NCI-H82 treated with DMSO at 0.1 percent for 48 hours (cell line): ENCODE data around the gene HHIPL1.

Experiments used
- DNase-seq: peaks from one replicate; lab custom pipeline; 2025; ENCODE audit not compliant: unreplicated experiment; lab: John Stamatoyannopoulos, UW

The HHIPL1 gene

DNA sequence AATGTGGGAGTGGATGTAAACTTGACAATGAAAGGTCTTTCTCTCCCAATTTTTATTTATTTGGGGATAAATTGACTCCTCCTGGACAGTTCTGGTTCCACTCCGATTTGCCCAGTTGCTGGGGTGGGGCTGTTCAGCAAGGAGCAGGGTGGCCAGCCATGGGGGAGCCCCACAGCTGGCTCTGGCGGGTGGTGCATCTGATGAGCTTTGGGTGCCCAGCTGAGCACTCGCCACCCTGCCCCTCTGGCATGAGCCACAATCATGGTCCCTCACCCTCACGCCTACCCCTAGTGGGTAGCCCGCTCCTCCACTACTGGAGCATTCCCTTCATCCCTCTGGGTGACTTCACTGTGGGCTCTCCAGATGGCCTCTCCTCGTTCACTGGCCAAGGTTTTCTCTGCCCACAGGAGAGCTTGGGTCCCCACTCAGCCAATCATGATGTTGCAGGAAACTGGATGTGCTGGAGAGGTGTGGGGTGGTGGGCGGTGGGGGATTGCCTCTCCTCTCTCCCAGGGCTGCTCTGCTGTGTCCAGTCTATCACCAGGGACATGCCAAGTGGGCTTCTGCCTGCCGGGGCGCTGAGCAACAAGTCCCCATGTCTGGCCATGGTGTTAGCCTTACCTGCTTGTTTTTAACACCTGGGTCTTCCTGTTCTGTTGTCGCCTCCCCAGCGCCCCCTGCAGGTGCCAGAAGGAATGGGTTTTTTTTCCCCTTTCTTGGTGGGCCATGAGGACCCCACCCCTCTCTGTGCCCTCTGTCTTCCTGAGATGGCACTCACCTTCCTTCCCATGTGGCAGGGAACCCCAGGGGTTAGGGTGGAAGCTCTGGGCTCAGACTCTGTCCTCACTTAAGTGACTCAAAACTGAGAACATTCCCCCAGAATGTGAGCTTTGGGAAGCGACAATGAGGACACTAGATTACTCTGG lies 42.6 kb downstream of the HHIPL1 start:
- DNase-seq: no peak

GRCh38 chr14:99688210-99688581 lies 43.3 kb downstream of the HHIPL1 start:
- DNase-seq: no peak

- no peak for DNase-seq
These were observed 43.7 kb downstream of the HHIPL1 start for GRCh38 chr14:99688629-99689028.

GRCh38 chr14:99689266-99690236 lies 44.6 kb downstream of the HHIPL1 start:
- no peak for DNase-seq

GRCh38 chr14:99690636-99691035 lies 45.7 kb downstream of the HHIPL1 start:
- DNase-seq: no peak

DNA sequence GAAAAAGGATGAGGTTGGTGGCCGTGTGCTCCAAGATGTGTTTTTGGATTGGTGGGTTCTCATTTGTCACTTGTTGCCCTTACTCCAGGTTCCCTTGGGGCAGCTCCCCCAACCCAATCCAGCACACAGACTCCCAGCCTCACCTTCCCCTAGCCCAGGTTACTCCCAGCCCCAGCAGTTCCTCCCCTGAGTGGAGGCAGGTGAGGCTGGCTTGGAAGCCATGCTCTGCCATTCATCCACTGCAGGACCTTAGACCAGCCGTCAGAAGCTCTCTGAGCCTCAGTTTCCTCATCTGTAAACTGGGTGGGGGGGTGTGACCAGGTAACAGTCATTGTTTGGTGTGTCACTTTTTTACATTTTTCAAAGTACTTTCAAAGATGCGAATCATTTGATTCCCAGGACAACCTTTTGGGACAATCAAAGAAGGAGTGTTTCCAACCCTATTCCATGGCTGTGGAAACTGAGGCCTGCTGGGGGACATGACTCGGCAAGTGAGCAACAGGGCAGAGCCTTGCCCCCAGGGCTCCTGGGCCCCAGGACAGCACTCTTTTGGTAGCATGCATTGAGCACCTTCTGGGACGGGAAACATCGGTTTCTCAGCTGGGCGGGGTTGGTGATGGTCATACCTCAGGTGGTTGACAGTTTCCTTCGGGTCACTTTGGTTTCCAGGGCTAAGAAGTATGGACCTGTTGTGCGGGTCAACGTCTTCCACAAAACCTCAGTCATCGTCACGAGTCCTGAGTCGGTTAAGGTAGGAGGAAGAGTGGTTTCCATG lies 46.4 kb downstream of the HHIPL1 start:
- DNase-seq: no peak

- DNase-seq: no peak
These were observed 49.0 kb downstream of the HHIPL1 start for GRCh38 chr14:99693918-99694317.

GRCh38 chr14:99696929-99697328 lies 52.0 kb downstream of the HHIPL1 start:
- no peak for DNase-seq

GRCh38 chr14:99698236-99698635 lies 53.3 kb downstream of the HHIPL1 start:
- no peak for DNase-seq

GRCh38 chr14:99698642-99699041 lies 53.7 kb downstream of the HHIPL1 start:
- no peak for DNase-seq

DNA sequence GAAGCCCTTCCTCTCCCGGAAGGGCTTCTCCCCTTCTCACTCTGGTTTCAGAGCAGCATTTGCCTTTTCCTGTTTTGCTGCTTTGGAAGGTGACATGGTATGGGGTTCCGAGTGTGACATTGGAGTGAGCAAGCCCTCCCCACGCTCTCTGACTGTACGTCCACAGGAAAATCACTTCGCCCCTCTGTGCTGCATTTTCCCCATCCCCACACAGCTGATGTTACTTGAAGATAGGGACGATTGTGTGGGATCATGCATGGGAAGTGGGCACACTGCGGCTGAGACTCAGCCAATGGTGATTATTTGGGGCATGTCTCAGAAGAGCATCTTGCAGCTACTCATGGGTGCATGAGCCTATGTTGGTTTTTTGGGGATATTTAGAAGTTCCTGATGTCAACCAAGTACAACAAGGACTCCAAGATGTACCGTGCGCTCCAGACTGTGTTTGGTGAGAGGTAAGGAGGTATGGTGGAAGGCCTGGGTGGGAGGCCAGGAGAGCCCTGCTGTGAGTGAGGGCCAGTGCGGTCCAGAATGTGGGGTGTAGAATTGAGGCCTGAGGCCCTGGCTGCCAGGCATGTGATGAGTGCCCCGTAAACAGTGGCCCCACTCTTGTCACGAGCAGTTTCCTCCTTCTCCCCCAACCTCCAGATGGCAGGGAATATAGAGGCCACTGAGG lies 54.3 kb downstream of the HHIPL1 start:
- no peak for DNase-seq

- DNase-seq: no peak
These were observed 54.9 kb downstream of the HHIPL1 start for GRCh38 chr14:99699861-99700260.

DNA sequence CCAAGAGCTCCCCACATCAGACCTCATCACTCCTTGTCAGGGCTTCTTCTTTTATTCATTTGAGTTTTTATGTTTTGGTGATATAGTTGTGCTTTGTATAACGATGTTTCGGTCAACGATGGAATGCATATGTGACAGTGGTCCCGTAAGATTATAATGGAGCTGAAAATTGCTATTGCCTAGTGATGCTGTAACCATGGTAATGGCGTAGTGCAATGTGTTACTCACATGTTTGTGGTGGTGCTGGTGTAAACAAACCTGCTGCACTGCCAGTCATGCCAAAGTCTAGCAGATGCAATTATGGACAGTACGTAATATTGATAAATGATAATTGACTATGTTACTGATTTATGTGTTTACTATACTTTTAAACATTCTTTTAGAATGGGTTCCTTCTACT lies 55.5 kb downstream of the HHIPL1 start:
- DNase-seq: no peak

- no peak for DNase-seq
These were observed 56.3 kb downstream of the HHIPL1 start for GRCh38 chr14:99701260-99701659.

GRCh38 chr14:99702115-99702514 lies 57.2 kb downstream of the HHIPL1 start:
- no peak for DNase-seq

DNA sequence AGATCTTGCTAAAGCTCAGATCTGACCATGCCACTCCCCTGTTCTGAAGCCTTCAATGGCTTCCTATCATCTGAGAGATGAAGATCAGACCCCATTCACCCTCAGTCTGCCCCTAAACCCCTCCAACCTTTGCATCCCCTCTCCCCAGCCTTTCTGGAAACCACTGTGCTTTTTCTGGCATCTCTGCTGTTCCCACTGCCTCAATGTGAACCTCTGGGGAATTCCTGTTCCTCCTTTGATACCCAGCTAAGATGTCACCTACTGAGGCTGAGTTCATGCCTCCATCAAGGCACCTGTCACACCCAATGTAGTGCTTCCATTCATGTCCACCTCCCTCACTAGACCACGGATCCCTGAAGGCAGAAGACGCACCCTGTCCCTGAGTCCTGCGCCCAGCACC lies 58.5 kb downstream of the HHIPL1 start:
- DNase-seq: no peak

DNA sequence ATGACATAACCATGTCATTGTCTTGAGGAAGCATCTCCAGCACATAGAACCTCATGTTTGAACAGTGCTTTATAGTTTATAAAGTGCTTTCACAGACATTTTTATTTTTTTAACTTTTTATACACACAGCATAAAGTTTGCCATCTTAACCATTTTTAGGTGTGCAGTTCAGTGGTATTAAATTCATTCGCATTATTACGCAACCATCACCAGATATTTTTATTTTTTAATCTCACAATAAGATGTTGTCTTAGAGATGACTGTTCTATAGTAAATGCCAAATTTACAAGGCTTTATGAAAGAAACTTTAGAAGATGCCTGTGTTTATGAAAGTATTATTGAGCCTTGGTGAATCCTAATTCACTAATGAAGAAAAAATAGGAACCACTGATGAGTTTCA lies 59.1 kb downstream of the HHIPL1 start:
- DNase-seq: no peak

- no peak for DNase-seq
These were observed 61.4 kb downstream of the HHIPL1 start for GRCh38 chr14:99706107-99706900.

DNA sequence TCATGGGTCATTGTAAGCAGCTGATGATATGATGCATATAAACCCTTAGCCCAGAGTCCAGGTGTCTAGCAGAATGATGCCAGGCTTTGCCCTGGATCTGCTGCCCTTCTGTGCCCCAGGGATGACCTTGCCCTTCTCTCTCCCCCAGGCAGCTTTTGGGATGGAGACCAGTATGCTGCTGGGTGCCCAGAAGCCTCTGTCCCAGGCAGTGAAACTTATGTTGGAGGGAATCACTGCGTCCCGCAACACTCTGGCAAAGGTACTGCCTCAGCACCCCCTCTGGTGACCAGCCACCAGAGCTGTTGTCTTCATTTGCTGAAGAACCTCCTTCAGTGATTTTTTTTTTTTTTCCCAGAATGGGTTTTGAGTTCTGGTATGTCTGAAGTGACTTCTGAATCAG lies 62.5 kb downstream of the HHIPL1 start:
- no peak for DNase-seq

DNA sequence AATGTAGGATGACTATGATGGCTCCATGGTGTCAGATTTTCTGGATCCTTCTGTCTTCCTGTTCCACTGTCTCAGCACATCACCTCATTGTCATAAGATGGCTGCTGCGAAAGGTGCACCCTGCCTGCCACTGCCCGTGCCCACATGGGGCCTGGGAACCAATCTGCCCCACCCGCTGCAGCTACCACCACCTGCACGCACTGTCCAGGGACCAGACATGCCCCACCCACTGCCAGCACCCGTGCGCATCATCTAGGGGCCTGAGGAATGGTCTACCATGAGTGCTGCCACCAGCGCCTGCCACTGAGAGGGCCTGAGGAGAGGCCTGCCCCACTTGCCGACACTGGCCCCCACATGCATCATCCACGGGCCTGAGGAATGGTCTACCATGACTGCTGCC lies 63.0 kb downstream of the HHIPL1 start:
- DNase-seq: no peak
